ENCODE measurements around the gene ANKK1. TPM values are rescaled to one million over a fixed set of nuclear protein-coding genes. Genes with fewer than 3 reads are reported as not detected.

The ANKK1 gene
- total RNA-seq, 1 donor from 2014 or later = 0.50 TPM

GRCh38 chr11:113407163-113407562, 19.6 kb downstream of the ANKK1 start:
- no peak for TF ChIP-seq CTCF (IDR thresholded peaks at IDR 0.05; ENCODE audit: insufficient read depth, low read length, poor library complexity, severe bottlenecking)
- Histone ChIP-seq H3K4me3 (ENCODE audit: low read depth, low read length) (no peak overlapping the region), H3K36me3 (ENCODE audit: control insufficient read depth, insufficient read depth, low read length) (no peaks in the 10 kb centered on the region), H3K27me3 (ENCODE audit: control insufficient read depth, insufficient read depth, low read length) (peaks cover 9% of the 10 kb centered on the region)
- no peak for DNase-seq (ENCODE audit: low read depth)

- no peak for TF ChIP-seq CTCF (IDR thresholded peaks at IDR 0.05; ENCODE audit: insufficient read depth, low read length, poor library complexity, severe bottlenecking)
- peaks cover 9% of the 10 kb centered on the region for H3K27me3 ChIP-seq (ENCODE audit: control insufficient read depth, insufficient read depth, low read length)
- no peak overlapping the region for H3K4me3 ChIP-seq (ENCODE audit: low read depth, low read length)
- DNase-seq (ENCODE audit: low read depth) = no peak
- H3K36me3 ChIP-seq (ENCODE audit: control insufficient read depth, insufficient read depth, low read length) = no peaks in the 10 kb centered on the region
These were observed 20.6 kb downstream of the ANKK1 start for GRCh38 chr11:113408206-113408605.

- DNase-seq (ENCODE audit: low read depth) = no peak
- Histone ChIP-seq H3K36me3 (ENCODE audit: control insufficient read depth, insufficient read depth, low read length) (no peaks in the 10 kb centered on the region), H3K4me3 (ENCODE audit: low read depth, low read length) (no peak overlapping the region), H3K27me3 (ENCODE audit: control insufficient read depth, insufficient read depth, low read length) (peaks cover 9% of the 10 kb centered on the region)
- no peak for TF ChIP-seq CTCF (IDR thresholded peaks at IDR 0.05; ENCODE audit: insufficient read depth, low read length, poor library complexity, severe bottlenecking)
These were observed 21.3 kb downstream of the ANKK1 start for GRCh38 chr11:113408887-113409286.

GRCh38 chr11:113409526-113409925, 21.9 kb downstream of the ANKK1 start:
- Histone ChIP-seq H3K36me3 (ENCODE audit: control insufficient read depth, insufficient read depth, low read length) (no peaks in the 10 kb centered on the region), H3K4me3 (ENCODE audit: low read depth, low read length) (no peak overlapping the region), H3K27me3 (ENCODE audit: control insufficient read depth, insufficient read depth, low read length) (peaks cover 7% of the 10 kb centered on the region)
- no peak for DNase-seq (ENCODE audit: low read depth)
- no peak for TF ChIP-seq CTCF (IDR thresholded peaks at IDR 0.05; ENCODE audit: insufficient read depth, low read length, poor library complexity, severe bottlenecking)

GRCh38 chr11:113410414-113411135, 23.0 kb downstream of the ANKK1 start:
- Histone ChIP-seq H3K4me3 (ENCODE audit: low read depth, low read length) (no peak overlapping the region), H3K36me3 (ENCODE audit: control insufficient read depth, insufficient read depth, low read length) (no peaks in the 10 kb centered on the region), H3K27me3 (ENCODE audit: control insufficient read depth, insufficient read depth, low read length) (peaks cover 3% of the 10 kb centered on the region)
- no peak for TF ChIP-seq CTCF (IDR thresholded peaks at IDR 0.05; ENCODE audit: insufficient read depth, low read length, poor library complexity, severe bottlenecking)
- no peak for DNase-seq (ENCODE audit: low read depth)

GRCh38 chr11:113411536-113411935, 24.0 kb downstream of the ANKK1 start:
- DNase-seq (ENCODE audit: low read depth) = no peak
- Histone ChIP-seq H3K4me3 (ENCODE audit: low read depth, low read length) (no peak overlapping the region), H3K36me3 (ENCODE audit: control insufficient read depth, insufficient read depth, low read length) (no peaks in the 10 kb centered on the region), H3K27me3 (ENCODE audit: control insufficient read depth, insufficient read depth, low read length) (peaks cover 3% of the 10 kb centered on the region)
- no peak for TF ChIP-seq CTCF (IDR thresholded peaks at IDR 0.05; ENCODE audit: insufficient read depth, low read length, poor library complexity, severe bottlenecking)

Measured in kidney epithelial cell (primary cell).